Endodermal cell (in vitro differentiated cells): ENCODE measurements around the gene ZNF207. TPM values are rescaled to one million over a fixed set of nuclear protein-coding genes. Genes with fewer than 3 reads are reported as not detected.

ENCODE experiments used
- DNase-seq: peaks from one replicate; pipeline ENCODE4 v3.0.0-alpha.2; 2017
- H3K27ac ChIP-seq: 2 replicates; pipeline ENCODE4 v1.5.1; 2013; ENCODE audit warnings: mild to moderate bottlenecking, low read depth, low read length, moderate library complexity
- H3K27me3 ChIP-seq: 2 replicates; pipeline ENCODE4 v1.6.1; 2013; ENCODE audit warnings: mild to moderate bottlenecking, low read length, moderate library complexity; ENCODE audit not compliant: insufficient read depth, control insufficient read depth, poor library complexity, severe bottlenecking
- H3K36me3 ChIP-seq: 2 replicates; pipeline ENCODE4 v1.7.0; 2013; ENCODE audit warnings: mild to moderate bottlenecking, low read length, moderate library complexity; ENCODE audit not compliant: control insufficient read depth, insufficient read depth
- H3K4me1 ChIP-seq: one replicate; pipeline ENCODE4 v1.7.0; 2013; ENCODE audit warnings: low read length; ENCODE audit not compliant: control insufficient read depth, insufficient read depth
- H3K4me3 ChIP-seq: 2 replicates; pipeline ENCODE4 v1.5.1; 2013; ENCODE audit warnings: mild to moderate bottlenecking, low read length, moderate library complexity
- H3K9ac ChIP-seq: 2 replicates; pipeline ENCODE4 v1.6.1; 2013; ENCODE audit warnings: mild to moderate bottlenecking, low read length, moderate library complexity; ENCODE audit not compliant: poor library complexity, severe bottlenecking; ENCODE audit errors: extremely low read depth
- H3K9me3 ChIP-seq: 2 replicates; pipeline ENCODE4 v1.6.1; 2013; ENCODE audit warnings: mild to moderate bottlenecking, low read length, moderate library complexity; ENCODE audit not compliant: control insufficient read depth
- H3K27ac Mint-ChIP-seq: 2 replicates; pipeline ENCODE4 v1.8.0; 2020; ENCODE audit warnings: mixed read lengths
- H3K27me3 Mint-ChIP-seq: 2 replicates; pipeline ENCODE4 v1.8.0; 2021; ENCODE audit warnings: mild to moderate bottlenecking, mixed read lengths; ENCODE audit not compliant: insufficient read depth
- H3K36me3 Mint-ChIP-seq: 2 replicates; pipeline ENCODE4 v1.8.0; 2020; ENCODE audit warnings: low read depth, mixed read lengths
- H3K4me1 Mint-ChIP-seq: 2 replicates; pipeline ENCODE4 v1.8.0; 2020; ENCODE audit warnings: mixed read lengths
- H3K4me3 Mint-ChIP-seq: 2 replicates; pipeline ENCODE4 v1.8.0; 2020; ENCODE audit warnings: mild to moderate bottlenecking, moderate library complexity, mixed read lengths
- H3K9me3 Mint-ChIP-seq: 2 replicates; pipeline ENCODE4 v1.8.0; 2020; ENCODE audit warnings: mild to moderate bottlenecking, mixed read lengths
- CTCF ChIP-seq: fragments of 200-600 bp; sonication (generic); conservative IDR thresholded peaks from 2 replicates; pipeline ENCODE4 v1.5.0; 2021; ENCODE audit warnings: antibody characterized with exemption, mild to moderate bottlenecking
- WGBS, 2 experiments: methylation state at CpG; one replicate each; pipeline versions ENCODE4 v1.1.5 to v1.1.7; 2013; ENCODE audit warnings: missing lambda C conversion rate in 2 of 2, mixed read lengths in 1 of 2; ENCODE audit not compliant: insufficient coverage in 1 of 2, insufficient read length in 1 of 2; 5-methylcytosine and 5-hydroxymethylcytosine counted together
- microRNA-seq: library from miRNA; unstranded; fragments of <30 nt; microRNA quantifications from one replicate; pipeline ENCODE4 v1.2.0, GENCODE V29; 2020; ENCODE audit warnings: borderline microRNAs expressed
- total RNA-seq, 2 donors: library from RNA; stranded (reverse); fragmentation: NEBNext Ultra II Directional in 1 of 2; extraction: Animal tissue kit (Norgen Biotek cat#: 25700) in 1 of 2; gene quantifications; 2 replicates in 1 of 2; 3 replicates in 1 of 2; pipeline ENCODE4 v1.2.1, GENCODE V29; 2021

ZNF207 gene
- total RNA-seq, 2 donors from 2014 or later, result 234 to 255 TPM

- no peaks in the 10 kb centered on the region for H3K36me3 Mint-ChIP-seq
- 89 to 100% methylated on average over 2 of the region's 2 CpGs for WGBS, 2 experiments
- H3K36me3 ChIP-seq, result no peaks in the 10 kb centered on the region
- no peaks in the 10 kb centered on the region for H3K27me3 ChIP-seq
- no peak overlapping the region for H3K9ac ChIP-seq
- H3K9me3 ChIP-seq, result peaks cover 26% of the 10 kb centered on the region
- H3K4me3 Mint-ChIP-seq, result no peak overlapping the region
- H3K9me3 Mint-ChIP-seq, result peaks cover 35% of the 10 kb centered on the region
- no peak overlapping the region for H3K27ac Mint-ChIP-seq
- H3K4me1 ChIP-seq, result no peaks in the 10 kb centered on the region
- no peak overlapping the region for H3K27ac ChIP-seq
- no peaks in the 10 kb centered on the region for H3K4me1 Mint-ChIP-seq
- TF ChIP-seq CTCF, result no peak
- peak overlapping the region; percentile 23 for H3K4me3 ChIP-seq
- H3K27me3 Mint-ChIP-seq, result no peaks in the 10 kb centered on the region
- DNase-seq, result no peak
These were observed 79.6 kb downstream of the ZNF207 start for GRCh38 chr17:32429598-32429997.

Small RNA genes lying within 50 kb of the gene (microRNA-seq; reads per million reads assigned to microRNA genes)
- not detected for gene MIR632

Other genes starting within 250 kb of the ZNF207 start
- 10 to 100 TPM; 30.0 to 35.7 TPM for gene RHOT1, start 207.7 kb upstream of the ZNF207 start, total RNA-seq
- gene RHBDL3, start 84.3 kb upstream of the ZNF207 start, total RNA-seq, result 1 to 10 TPM in 1 of 2 donors, under 1 TPM in 1; 0.35 to 1.4 TPM
- 10 to 100 TPM; 33.7 to 52.2 TPM for gene C17orf75, start 8.0 kb upstream of the ZNF207 start, total RNA-seq
- gene PSMD11, start 94.4 kb downstream of the ZNF207 start, total RNA-seq, result 100 to 1,000 TPM; 164 to 168 TPM
- 10 to 100 TPM in 1 of 2 donors, 1 to 10 TPM in 1; 9.8 to 10.3 TPM for gene CDK5R1, start 136.8 kb downstream of the ZNF207 start, total RNA-seq